Measurements from ENCODE around the gene NPAS3. TPM values are rescaled to one million over a fixed set of nuclear protein-coding genes. Genes with fewer than 3 reads are reported as not detected.

NPAS3 gene
- total RNA-seq, 1 donor from 2014 or later, result 5.2 TPM

DNA sequence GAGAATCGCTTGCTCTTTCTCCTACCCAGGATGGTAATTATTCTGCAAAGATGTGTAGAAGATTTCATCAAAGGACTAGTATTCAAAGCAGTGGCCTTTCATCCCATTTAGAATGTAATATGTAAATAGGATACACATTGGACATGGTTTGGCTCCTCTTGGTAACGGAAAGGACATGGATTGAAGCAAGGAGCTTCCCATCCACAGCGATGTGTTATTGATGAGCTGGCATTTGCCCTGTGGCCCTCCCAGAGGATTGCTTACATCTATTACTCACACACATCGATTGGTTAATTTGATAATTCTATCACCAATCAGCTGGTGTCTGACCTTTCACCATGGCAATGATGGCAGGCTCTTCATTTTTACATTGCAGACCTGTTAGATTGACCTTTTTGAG is 553.8 kb downstream of the NPAS3 start:
- TF ChIP-seq CTCF (IDR thresholded peaks at IDR 0.05; ENCODE audit: unreplicated experiment), result no peak
- no peaks in the 10 kb centered on the region for H3K4me1 Mint-ChIP-seq
- H3K9me3 Mint-ChIP-seq, result peaks cover 23% of the 10 kb centered on the region
- no peak for DNase-seq (ENCODE audit: low spot score in 2 of 2, unreplicated experiment in 2 of 2)
- no peak overlapping the region for H3K4me3 Mint-ChIP-seq
- H3K36me3 Mint-ChIP-seq, result peaks cover 8% of the 10 kb centered on the region
- no peak overlapping the region for H3K27ac Mint-ChIP-seq
- peaks cover 18% of the 10 kb centered on the region for H3K27me3 Mint-ChIP-seq (ENCODE audit: low read depth)

DNA sequence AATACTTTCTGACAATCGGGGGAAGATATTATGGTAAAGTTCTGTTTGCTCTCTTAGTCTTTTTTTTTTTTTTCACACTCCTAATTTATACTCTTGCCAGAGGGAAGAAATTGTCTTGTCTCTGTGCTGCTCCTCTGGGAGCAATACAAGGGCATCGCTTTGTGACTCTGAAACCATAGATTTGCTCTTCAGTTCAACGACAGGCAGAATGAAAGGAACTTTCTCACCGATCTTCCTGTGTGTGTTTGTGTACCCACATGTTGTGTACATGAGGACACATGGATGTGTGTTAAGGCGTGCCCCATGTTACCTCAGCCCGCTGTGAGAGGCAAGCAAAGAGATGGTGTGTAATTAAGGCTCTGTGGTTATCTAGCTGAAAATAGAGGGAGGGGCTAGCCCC is 554.6 kb downstream of the NPAS3 start:
- no peak for TF ChIP-seq CTCF (IDR thresholded peaks at IDR 0.05; ENCODE audit: unreplicated experiment)
- no peak overlapping the region for H3K27ac Mint-ChIP-seq
- peaks cover 27% of the 10 kb centered on the region for H3K9me3 Mint-ChIP-seq
- DNase-seq (ENCODE audit: low spot score in 2 of 2, unreplicated experiment in 2 of 2), result no peak
- peaks cover 14% of the 10 kb centered on the region for H3K27me3 Mint-ChIP-seq (ENCODE audit: low read depth)
- no peaks in the 10 kb centered on the region for H3K4me1 Mint-ChIP-seq
- H3K4me3 Mint-ChIP-seq, result no peak overlapping the region
- peaks cover 8% of the 10 kb centered on the region for H3K36me3 Mint-ChIP-seq

GRCh38 chr14:33493990-33494389 is 555.3 kb downstream of the NPAS3 start:
- Mint-ChIP-seq H3K4me1 (no peaks in the 10 kb centered on the region), H3K9me3 (peaks cover 27% of the 10 kb centered on the region), H3K36me3 (peaks cover 8% of the 10 kb centered on the region), H3K27ac (no peak overlapping the region), H3K4me3 (no peak overlapping the region), H3K27me3 (ENCODE audit: low read depth) (peaks cover 10% of the 10 kb centered on the region)
- no peak for TF ChIP-seq CTCF (IDR thresholded peaks at IDR 0.05; ENCODE audit: unreplicated experiment)
- no peak for DNase-seq (ENCODE audit: low spot score in 2 of 2, unreplicated experiment in 2 of 2)

DNA sequence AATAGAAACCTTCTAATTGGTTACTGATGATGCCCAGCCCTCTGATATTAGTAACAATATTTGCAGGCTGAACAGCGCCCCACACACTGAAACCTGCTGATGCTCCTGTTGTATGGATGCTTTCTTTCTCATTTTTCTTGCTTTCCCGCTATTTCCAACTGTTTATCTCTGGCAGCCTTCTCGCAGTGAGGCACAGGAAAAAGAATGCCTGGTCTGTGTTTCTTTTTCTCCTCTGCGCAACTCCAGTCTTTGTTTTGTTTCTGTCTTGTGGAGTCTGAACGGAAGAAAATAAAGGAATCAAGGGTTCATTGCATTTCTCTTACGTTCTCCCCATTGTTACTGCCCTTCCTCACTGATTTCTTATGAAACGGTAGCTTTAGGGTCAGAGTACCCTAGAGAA is 561.0 kb downstream of the NPAS3 start:
- TF ChIP-seq CTCF (IDR thresholded peaks at IDR 0.05; ENCODE audit: unreplicated experiment), result no peak
- Mint-ChIP-seq H3K4me3 (no peak overlapping the region), H3K9me3 (peaks cover 27% of the 10 kb centered on the region), H3K27ac (no peak overlapping the region), H3K27me3 (ENCODE audit: low read depth) (peaks cover 24% of the 10 kb centered on the region), H3K36me3 (peaks cover 8% of the 10 kb centered on the region), H3K4me1 (no peaks in the 10 kb centered on the region)
- no peak for DNase-seq (ENCODE audit: low spot score in 2 of 2, unreplicated experiment in 2 of 2)

- no peak for DNase-seq (ENCODE audit: low spot score in 2 of 2, unreplicated experiment in 2 of 2)
- TF ChIP-seq CTCF (IDR thresholded peaks at IDR 0.05; ENCODE audit: unreplicated experiment), result no peak
- Mint-ChIP-seq H3K4me3 (no peak overlapping the region), H3K4me1 (no peaks in the 10 kb centered on the region), H3K27ac (no peak overlapping the region), H3K36me3 (no peaks in the 10 kb centered on the region), H3K9me3 (no peaks in the 10 kb centered on the region), H3K27me3 (ENCODE audit: low read depth) (peaks cover 16% of the 10 kb centered on the region)
These were observed 565.8 kb downstream of the NPAS3 start for GRCh38 chr14:33504246-33505099.

Measured in mesothelial cell of epicardium (in vitro differentiated cells).